ENCODE results near the gene ATPAF1.

GRCh38 chr1:46705408-46705807 lies 37.2 kb upstream of the ATPAF1 start:
- TF ChIP-seq, protein P1, sequence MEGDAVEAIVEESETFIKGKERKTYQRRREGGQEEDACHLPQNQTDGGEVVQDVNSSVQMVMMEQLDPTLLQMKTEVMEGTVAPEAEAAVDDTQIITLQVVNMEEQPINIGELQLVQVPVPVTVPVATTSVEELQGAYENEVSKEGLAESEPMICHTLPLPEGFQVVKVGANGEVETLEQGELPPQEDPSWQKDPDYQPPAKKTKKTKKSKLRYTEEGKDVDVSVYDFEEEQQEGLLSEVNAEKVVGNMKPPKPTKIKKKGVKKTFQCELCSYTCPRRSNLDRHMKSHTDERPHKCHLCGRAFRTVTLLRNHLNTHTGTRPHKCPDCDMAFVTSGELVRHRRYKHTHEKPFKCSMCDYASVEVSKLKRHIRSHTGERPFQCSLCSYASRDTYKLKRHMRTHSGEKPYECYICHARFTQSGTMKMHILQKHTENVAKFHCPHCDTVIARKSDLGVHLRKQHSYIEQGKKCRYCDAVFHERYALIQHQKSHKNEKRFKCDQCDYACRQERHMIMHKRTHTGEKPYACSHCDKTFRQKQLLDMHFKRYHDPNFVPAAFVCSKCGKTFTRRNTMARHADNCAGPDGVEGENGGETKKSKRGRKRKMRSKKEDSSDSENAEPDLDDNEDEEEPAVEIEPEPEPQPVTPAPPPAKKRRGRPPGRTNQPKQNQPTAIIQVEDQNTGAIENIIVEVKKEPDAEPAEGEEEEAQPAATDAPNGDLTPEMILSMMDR (IDR thresholded peaks at IDR 0.05; ENCODE audit: insufficient read depth, low read depth, low read length), result no peak
- TF ChIP-seq EZH2 (IDR thresholded peaks at IDR 0.05; ENCODE audit: insufficient read depth, low read length), result no peak
